COLO668 (cell line): Measurements from ENCODE around the gene TMEM94.

ENCODE experiments used
- DNase-seq: peaks from one replicate; lab custom pipeline; 2025; ENCODE audit not compliant: unreplicated experiment; lab: John Stamatoyannopoulos, UW

TMEM94 gene

GRCh38 chr17:75494326-75494877, 38.0 kb downstream of the TMEM94 start:
- DNase-seq = no peak

DNA sequence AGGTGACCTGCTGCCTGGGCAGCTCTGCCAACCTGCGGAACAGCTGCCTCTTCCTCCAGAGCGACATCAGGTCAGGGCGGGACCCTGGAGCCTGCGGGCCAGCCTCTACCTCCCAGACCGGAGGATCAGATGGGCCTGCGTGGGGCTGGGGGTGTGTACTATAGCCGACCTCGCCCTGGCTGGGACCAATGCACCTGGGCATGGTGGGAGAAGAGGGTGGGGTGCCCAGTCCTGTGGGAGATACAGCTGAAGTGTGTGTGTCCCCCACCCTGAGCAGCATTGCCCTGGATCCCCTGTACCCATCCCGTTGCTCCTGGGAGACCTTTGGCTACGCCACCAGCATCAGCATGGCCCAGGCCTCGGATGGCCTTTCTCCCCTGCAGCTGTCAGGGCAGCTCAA, 39.6 kb downstream of the TMEM94 start:
- no peak for DNase-seq

GRCh38 chr17:75498039-75498725, 41.7 kb downstream of the TMEM94 start:
- DNase-seq = no peak

DNA sequence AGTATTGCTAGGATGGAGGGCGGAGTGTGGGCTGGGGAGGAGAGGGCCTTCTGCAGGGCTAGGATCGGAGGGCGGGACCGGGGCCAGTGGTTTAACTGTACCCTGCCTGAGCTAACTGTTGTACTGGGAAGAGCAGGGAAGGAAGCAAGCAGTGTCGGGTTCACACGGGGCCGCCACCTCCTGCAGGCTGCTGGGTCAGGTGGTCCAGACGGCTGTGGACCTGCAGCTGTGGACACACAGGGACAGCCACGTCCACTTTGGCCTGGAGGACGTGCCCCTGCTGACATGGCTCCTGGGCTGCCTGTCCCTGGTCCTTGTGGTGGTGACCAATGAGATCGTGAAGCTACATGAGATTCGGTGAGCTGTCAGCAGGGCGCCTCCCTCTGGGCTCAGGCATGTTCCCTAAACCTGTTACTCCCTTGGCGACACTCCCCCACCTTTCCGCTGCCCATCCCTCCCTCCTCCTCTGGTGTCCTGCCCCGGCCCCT, 42.3 kb downstream of the TMEM94 start:
- DNase-seq = no peak

DNA sequence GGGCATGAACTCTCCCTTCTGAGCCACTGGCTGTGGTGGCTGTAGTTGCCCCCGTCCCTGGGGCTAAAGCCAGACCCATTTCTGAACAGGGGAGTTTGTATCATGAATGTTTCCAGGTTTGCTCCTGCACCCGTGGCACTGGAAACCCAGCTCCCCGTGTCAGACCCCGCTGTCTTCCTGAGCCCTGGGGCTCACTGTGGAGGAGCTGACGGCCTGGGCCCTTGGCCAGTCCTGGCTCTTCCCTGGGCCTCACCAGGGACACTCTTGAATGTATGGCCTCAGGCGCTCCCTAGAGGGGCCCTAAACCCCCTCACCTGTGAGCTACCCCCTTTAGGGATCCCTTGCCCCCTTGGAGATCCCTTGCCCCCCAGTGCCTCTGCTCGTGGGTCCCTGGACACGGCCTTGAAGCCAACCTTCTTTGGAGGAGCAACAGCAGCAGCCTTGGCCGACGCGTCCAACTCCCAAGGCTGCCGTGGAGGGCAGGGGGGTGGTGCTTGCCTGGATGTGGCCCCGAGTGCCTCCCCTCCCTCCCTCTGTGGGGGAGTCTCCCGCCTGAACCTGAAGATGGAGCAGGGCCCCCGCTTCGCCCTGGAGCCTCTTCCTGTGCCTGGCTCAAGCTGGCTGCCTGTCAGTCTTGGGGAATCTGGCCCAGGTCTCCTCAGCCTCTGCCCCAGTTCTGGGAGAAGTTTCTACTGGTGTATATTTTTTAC, 43.0 kb downstream of the TMEM94 start:
- DNase-seq = no peak

- DNase-seq = no peak
These were observed 44.2 kb downstream of the TMEM94 start for GRCh38 chr17:75500419-75501216.

DNA sequence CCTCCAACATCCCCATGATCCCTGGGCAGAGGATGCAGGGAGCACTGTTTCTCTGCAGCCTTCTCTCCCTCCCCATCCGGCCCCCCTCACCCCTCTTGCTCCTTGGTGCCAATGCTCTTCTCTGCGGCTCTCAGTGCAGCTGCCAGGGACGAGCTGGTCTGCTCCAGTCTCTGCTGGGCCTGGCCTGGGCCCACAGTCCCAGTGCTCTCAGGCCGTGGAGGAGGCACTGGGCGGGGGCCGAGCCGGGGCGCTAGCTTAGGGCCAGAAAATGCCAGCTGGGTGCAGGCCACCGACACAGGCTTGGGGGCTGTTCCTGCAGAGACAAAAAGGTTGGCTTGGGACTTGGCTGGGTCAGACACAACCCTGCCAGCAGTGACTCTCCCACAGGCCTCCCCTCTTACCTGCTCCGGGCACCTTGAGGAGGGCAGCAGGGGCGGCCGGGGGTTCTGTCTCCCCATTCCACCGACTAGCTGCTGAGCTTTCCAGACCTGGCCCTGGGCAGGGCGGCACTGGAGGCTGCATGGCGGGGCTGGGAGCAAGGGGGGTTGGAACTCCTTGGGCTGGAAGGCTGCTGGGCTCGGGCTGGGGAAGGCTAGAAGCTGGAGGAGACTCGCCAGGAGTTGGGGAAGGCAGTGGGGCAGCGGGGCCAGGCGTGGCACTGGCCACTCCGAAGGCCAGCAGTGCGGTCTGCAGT, 45.1 kb downstream of the TMEM94 start:
- DNase-seq = no peak

DNA sequence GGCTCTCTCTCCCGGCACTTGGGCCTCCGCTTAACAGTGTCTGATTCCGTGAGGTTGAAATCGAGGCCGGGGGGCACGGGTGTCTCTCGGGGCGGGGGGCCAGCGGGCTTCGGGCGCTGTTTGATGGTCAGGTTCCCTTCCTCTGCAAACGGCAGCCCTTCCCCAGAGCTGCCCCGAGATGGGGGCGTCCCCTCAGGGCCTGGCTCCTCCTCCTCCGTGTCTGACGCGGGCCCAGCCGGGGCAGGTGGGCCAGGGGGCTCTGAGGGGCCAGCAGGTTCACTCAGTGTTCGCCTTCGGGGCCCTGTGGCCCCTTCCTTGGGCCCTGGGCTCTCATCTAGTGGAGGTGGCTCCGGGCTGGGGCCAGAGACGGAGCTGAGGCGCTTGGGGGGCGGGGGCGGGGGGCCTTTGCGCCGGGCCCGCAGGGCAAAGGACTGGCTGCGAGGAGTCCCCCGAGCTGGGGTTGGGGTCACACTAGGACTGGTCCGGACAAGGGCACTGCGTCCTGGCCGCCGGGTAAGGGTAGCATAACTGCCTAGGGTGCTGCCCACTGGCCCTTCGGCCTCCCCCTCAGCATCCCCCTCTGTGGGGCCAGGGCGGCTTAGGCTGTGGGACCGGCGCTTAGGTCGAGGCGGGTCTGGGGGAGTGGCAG, 45.8 kb downstream of the TMEM94 start:
- DNase-seq = no peak

- DNase-seq = no peak
These were observed 46.4 kb downstream of the TMEM94 start for GRCh38 chr17:75502721-75503329.

DNA sequence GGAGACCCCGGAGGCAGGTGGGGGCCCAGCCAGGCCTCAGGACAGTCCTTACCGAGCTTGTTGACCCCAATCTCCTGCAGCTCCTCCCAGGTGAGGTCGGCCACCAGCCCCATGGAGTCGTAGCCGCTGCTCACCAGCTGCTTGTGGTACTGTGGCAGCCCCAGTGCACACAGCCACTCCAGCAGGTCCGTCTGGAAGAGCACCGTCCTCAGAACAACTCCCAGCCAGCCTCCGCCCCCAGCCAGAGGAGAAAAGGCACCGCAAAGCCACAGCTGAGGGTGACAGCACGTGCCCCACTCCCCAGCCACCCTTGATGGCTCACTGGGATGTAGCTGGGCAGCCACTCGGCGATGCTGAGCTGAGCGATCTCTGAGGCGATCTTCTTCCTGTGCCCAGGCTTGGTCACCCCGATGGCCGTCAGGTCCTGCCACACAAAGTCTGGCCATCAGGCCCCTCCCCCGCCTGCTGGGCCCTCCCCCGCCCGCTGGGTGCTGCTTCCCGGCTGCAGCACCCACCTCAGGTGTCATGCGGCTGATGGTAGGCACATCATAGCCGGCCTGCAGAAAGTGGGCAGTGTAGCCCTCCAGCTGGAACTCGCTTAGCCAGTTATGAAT, 47.0 kb downstream of the TMEM94 start:
- DNase-seq = no peak

GRCh38 chr17:75503976-75504346, 47.5 kb downstream of the TMEM94 start:
- DNase-seq = no peak

GRCh38 chr17:75504347-75505151, 48.1 kb downstream of the TMEM94 start:
- DNase-seq = peak; percentile 24

DNA sequence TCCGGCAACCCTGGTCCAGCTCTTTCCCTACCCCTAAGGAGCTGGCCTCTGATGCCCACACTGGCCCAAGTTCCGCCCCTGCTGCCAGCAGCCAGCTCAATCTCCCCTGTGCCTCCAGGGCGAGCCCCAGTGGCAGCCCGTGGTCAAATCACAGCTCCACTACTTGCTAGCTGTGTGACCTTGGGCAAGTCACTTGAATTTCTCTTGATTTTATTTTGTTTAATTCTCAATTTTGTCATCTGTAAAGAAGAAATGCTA, 48.6 kb downstream of the TMEM94 start:
- no peak for DNase-seq

DNA sequence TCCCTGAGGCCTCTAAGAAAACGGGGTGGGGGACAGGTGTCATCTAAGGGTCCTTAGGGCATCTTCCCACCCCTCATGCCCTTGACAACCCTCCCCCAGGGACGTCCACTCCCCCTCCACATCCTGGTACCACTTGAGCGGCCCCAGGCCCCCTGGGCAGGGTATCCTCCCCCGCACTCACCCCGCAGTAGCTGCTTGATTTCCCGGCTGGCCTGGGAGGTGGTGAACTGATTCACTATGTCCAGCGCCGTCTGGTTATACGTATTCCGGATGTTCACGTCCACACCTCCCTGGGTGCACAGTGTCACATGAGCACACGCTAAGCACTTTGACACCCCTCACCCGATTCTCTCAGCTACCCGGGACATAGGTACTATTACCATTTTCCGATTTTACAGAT, 49.2 kb downstream of the TMEM94 start:
- no peak for DNase-seq

DNA sequence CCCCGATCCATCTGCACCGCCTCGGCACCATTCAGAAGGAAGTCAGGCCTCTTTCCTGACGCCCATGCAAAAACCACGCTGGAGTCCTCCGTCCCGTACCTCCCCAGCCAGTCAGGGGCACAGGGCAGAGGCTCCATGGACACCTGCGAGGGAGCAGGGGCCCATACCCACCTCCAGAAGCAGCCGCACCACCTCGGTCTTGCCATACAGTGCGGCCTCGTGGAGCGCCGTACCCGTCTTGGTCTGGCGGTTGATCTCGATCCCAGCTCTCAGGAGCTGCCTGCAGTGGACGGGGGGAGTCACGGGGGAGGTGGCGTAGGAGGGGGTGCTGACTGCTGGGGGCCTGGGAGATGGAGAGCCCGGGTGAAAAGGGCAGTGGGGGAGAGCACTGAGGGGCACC, 49.7 kb downstream of the TMEM94 start:
- DNase-seq = no peak

DNA sequence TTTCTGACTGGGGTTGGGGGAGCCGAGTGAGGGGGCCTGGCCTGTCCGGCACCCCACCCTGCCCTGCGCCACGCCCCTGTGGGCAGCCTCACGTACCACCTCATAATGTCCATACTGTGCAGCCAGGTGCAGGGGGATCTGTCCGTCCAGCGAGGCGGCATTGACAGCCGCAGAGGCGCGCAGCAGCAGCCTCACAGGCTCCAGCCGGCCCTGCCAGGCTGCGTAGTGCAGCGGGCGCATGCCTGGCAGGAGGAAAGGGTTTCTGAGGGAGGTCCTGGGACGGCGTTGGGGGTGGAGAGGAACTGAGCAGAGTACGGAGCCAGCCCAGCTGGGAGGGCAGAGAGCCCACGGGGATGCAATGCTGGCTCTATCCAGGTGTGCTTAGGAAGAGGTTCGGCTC, 50.5 kb downstream of the TMEM94 start:
- no peak for DNase-seq

GRCh38 chr17:75507733-75508719, 51.6 kb downstream of the TMEM94 start:
- DNase-seq = no peak

GRCh38 chr17:75508931-75509361, 52.5 kb downstream of the TMEM94 start:
- DNase-seq = no peak
